Measurements from ENCODE around the gene TBXA2R.
A peak's percentile ranks its signal among the peaks of the same experiment; 100 is the strongest.

GRCh38 chr19:3653865-3654513 lies 47.3 kb upstream of the TBXA2R start:
- TF ChIP-seq CTCF (IDR thresholded peaks at IDR 0.05; ENCODE audit: low read length) (peak; percentile 14; the same call in 1 of the 2 replicates), EZH2phosphoT487 (IDR thresholded peaks at IDR 0.05; ENCODE audit: low read length) (no peak), EZH2 (optimal IDR thresholded peaks at IDR 0.05; ENCODE audit: low read depth, low read length) (no peak)
